Stimulated activated CD8-positive, alpha-beta memory T cell treated with anti-CD3 and anti-CD28 coated beads, Interleukin-12 subunit alpha, Interleukin-12 subunit beta, amount 100 ng/mL, for 24 hours (primary cell): ENCODE measurements around the gene EFHD2.

Source experiments
- DNase-seq: peaks from one replicate; pipeline ENCODE4 v3.0.0-alpha.2; 2020; ENCODE audit errors: extremely low read depth

EFHD2 gene

GRCh38 chr1:15476927-15477326 is 67.2 kb downstream of the EFHD2 start:
- DNase-seq = no peak

- DNase-seq = no peak
These were observed 68.0 kb downstream of the EFHD2 start for GRCh38 chr1:15477646-15478212.
